Measurements from ENCODE around the gene SCYL1.

SCYL1 gene

DNA sequence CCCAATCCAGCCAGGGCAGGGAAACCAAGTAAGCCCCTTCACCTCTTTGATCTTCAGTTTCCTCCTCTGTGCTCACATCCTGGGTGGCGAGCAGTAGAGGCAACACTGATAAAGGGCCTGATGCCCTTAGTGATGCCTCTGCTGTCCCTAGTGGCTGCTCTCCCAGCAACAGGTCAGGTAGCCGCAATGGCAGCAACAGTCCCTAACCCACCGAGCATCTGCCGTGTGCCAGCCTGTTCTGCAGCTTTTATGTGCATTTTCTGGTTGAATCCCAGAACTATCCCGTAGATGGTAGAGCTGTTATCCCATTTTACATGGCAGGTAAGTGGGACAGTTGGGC is 5.2 kb downstream of the SCYL1 start:
- POLR2A ChIA-PET, result interaction anchor here (0.5 to 1.3 kb wide), 4 partner anchors 9 to 115 kb away, joined by 3 to 5 read pairs (median 4); no protein-coding TSS in a partner anchor
- TF ChIP-seq, protein P1, sequence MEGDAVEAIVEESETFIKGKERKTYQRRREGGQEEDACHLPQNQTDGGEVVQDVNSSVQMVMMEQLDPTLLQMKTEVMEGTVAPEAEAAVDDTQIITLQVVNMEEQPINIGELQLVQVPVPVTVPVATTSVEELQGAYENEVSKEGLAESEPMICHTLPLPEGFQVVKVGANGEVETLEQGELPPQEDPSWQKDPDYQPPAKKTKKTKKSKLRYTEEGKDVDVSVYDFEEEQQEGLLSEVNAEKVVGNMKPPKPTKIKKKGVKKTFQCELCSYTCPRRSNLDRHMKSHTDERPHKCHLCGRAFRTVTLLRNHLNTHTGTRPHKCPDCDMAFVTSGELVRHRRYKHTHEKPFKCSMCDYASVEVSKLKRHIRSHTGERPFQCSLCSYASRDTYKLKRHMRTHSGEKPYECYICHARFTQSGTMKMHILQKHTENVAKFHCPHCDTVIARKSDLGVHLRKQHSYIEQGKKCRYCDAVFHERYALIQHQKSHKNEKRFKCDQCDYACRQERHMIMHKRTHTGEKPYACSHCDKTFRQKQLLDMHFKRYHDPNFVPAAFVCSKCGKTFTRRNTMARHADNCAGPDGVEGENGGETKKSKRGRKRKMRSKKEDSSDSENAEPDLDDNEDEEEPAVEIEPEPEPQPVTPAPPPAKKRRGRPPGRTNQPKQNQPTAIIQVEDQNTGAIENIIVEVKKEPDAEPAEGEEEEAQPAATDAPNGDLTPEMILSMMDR (IDR thresholded peaks at IDR 0.05; ENCODE audit: insufficient read depth, low read length, missing control alignments), result peak; percentile 29
- CTCF ChIA-PET, result interaction anchor here (0.8 to 5.6 kb wide), 5 partner anchors 9 to 85 kb away, joined by 3 to 65 read pairs (median 3); partner anchors contain the start of gene PCNX3
- DNase-seq (ENCODE audit: low read depth, low spot score), result no peak
- H3K4me3 ChIP-seq (ENCODE audit: low read depth, low read length), result no peak overlapping the region

DNA sequence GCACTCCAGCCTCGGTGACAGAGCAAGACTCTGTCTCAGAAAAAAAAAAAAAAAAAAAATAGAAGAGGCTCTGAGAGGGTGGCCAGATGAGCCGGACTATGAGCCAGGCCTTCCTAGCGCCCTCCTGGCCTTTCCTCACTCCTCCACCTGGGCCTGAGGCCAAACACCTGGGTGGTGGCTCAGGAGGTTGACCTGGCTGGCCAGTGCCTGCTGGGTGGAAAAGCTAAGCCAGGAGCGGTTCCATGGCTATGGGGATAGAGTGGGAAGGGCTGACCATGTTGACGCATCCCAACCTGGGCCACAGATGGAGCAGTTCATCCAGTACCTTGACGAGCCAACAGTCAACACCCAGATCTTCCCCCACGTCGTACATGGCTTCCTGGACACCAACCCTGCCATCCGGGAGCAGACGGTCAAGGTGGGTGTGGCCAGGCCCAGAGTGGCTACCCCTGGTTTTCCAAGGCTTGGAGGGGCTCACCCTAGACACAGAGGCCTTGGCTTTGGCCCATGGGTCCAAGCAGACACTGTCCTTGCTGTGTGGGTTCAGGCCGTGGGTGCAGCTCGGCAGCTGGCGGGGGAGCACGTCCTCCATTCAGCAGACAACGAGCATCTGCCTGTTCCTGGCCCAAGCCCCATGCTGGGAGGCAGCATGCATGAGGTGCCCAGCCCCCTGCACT is 7.6 kb downstream of the SCYL1 start:
- no peak for DNase-seq (ENCODE audit: low read depth, low spot score)
- ChIA-PET POLR2A (no interaction called here), CTCF (interaction anchor here (1.2 to 5.6 kb wide), 2 partner anchors 9 to 16 kb away, joined by 3 to 65 read pairs; no protein-coding TSS in a partner anchor)
- TF ChIP-seq, protein P1 (IDR thresholded peaks at IDR 0.05; ENCODE audit: insufficient read depth, low read length, missing control alignments), result no peak
- no peak overlapping the region for H3K4me3 ChIP-seq (ENCODE audit: low read depth, low read length)

DNA sequence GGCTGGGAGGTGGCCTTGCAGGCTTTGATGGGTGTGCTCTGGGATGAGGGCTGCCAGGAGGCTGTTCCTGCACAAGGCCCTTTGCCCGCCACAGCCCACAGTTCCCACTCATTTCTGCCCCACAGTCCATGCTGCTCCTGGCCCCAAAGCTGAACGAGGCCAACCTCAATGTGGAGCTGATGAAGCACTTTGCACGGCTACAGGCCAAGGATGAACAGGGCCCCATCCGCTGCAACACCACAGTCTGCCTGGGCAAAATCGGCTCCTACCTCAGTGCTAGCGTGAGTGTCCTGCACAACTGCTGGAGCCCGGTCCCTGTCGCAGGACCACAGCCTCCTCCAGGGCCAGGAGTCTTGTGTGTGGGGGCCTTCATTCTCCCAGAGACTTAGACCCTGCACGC is 10.2 kb downstream of the SCYL1 start:
- ChIA-PET CTCF (no interaction called here), POLR2A (interaction anchor here (1.9 kb wide), 1 partner anchor 10 kb away, joined by 6 read pairs; the partner anchor contains the start of gene SCYL1)
- TF ChIP-seq, protein P1 (IDR thresholded peaks at IDR 0.05; ENCODE audit: insufficient read depth, low read length, missing control alignments), result no peak
- H3K4me3 ChIP-seq (ENCODE audit: low read depth, low read length), result no peak overlapping the region
- DNase-seq (ENCODE audit: low read depth, low spot score), result no peak

DNA sequence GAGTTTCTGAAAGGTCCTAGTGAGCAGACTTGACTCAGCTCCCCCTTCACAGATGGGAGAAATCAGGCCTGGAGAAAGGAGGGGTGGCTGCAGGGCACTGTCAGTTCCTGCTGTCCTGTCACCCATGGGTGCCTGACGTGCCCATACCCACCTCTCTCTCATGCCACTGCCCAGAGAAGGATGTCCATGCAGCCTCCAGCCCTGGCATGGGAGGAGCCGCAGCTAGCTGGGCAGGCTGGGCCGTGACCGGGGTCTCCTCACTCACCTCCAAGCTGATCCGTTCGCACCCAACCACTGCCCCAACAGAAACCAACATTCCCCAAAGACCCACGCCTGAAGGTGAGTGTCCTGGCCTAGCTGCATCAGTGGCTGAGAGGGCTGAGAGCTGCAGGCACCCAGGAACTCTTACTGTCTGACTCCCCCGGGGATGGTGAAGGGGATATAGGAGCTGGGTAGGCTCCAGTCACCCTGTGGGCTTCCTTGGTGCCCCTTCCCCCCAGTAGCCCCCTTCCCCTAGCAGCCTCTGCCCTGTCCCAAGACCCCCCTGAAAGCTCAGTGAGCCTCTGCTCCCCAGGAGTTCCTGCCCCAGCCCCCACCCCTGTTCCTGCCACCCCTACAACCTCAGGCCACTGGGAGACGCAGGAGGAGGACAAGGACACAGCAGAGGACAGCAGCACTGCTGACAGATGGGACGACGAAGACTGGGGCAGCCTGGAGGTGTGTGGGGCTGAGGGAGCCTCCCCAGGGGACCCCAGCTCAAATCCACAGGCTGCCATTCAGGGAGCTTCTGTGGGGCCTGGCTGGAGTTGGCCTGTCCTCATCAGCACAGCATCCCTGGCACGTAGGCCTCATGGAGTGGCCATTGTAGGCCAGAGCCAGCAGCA is 11.8 kb downstream of the SCYL1 start:
- ChIA-PET POLR2A (interaction anchor here (0.6 to 1.9 kb wide), 5 partner anchors 12 to 97 kb away, joined by 3 to 6 read pairs (median 4); partner anchors contain the start of genes SCYL1 and ZNRD2), CTCF (interaction anchor here (0.9 to 10.0 kb wide), 4 partner anchors 11 to 55 kb away, joined by 3 to 182 read pairs (median 4); partner anchors contain the start of genes FAM89B and KCNK7)
- DNase-seq (ENCODE audit: low read depth, low spot score), result no peak
- H3K4me3 ChIP-seq (ENCODE audit: low read depth, low read length), result no peak overlapping the region
- TF ChIP-seq, protein P1 (IDR thresholded peaks at IDR 0.05; ENCODE audit: insufficient read depth, low read length, missing control alignments), result no peak

DNA sequence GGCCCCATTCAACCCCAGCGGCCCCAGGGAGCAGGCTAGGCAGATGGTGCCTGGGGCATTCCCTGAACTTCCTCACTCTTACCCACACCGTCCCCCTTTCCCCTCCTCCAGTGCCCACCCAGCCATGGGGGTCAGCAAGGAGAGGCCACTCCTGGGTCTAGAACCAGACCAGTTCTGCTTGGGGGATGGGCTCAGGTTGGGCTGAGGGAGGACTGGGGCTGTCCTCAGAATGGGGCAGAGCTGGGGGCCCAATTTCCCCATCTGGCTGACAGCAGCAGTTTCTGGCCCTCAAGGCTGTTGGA is 12.4 kb downstream of the SCYL1 start:
- CTCF ChIA-PET, result interaction anchor here (0.9 to 10.0 kb wide), 3 partner anchors 18 to 54 kb away, joined by 3 to 182 read pairs (median 5); partner anchors contain the start of genes FAM89B and KCNK7
- TF ChIP-seq, protein P1 (IDR thresholded peaks at IDR 0.05; ENCODE audit: insufficient read depth, low read length, missing control alignments), result no peak
- H3K4me3 ChIP-seq (ENCODE audit: low read depth, low read length), result no peak overlapping the region
- DNase-seq (ENCODE audit: low read depth, low spot score), result no peak
- POLR2A ChIA-PET, result interaction anchor here (0.6 to 1.8 kb wide), 3 partner anchors 22 to 97 kb away, joined by 4 to 5 read pairs (median 4); partner anchors contain the start of gene ZNRD2
